BE2C (cell line): ENCODE results near the gene ZNF516.

Experiments
- DNase-seq: peaks from one replicate; pipeline ENCODE4 v3.0.0-alpha.2; 2020
- H3K27me3 ChIP-seq: fragments of 250-450 bp; sonication (Bioruptor Pico); 2 replicates; pipeline ENCODE4 v1.5.1; 2020; ENCODE audit warnings: mild to moderate bottlenecking
- H3K36me3 ChIP-seq: fragments of 250-450 bp; sonication (Bioruptor Pico); 2 replicates; pipeline ENCODE4 v1.5.1; 2020; ENCODE audit warnings: mild to moderate bottlenecking
- H3K4me1 ChIP-seq: fragments of 250-450 bp; sonication (Bioruptor Pico); 2 replicates; pipeline ENCODE4 v1.5.1; 2020
- H3K4me3 ChIP-seq: 2 replicates; pipeline ENCODE4 v1.5.1; 2011; ENCODE audit warnings: low read depth, low read length
- H3K9me3 ChIP-seq: fragments of 250-450 bp; sonication (Bioruptor Pico); 2 replicates; pipeline ENCODE4 v1.5.1; 2020
- TF ChIP-seq, protein P1 (sequence below): IDR thresholded peaks from 2 replicates; pipeline ENCODE4 v1.5.1; 2012; ENCODE audit warnings: mild to moderate bottlenecking, low read depth, low read length

Gene ZNF516

DNA sequence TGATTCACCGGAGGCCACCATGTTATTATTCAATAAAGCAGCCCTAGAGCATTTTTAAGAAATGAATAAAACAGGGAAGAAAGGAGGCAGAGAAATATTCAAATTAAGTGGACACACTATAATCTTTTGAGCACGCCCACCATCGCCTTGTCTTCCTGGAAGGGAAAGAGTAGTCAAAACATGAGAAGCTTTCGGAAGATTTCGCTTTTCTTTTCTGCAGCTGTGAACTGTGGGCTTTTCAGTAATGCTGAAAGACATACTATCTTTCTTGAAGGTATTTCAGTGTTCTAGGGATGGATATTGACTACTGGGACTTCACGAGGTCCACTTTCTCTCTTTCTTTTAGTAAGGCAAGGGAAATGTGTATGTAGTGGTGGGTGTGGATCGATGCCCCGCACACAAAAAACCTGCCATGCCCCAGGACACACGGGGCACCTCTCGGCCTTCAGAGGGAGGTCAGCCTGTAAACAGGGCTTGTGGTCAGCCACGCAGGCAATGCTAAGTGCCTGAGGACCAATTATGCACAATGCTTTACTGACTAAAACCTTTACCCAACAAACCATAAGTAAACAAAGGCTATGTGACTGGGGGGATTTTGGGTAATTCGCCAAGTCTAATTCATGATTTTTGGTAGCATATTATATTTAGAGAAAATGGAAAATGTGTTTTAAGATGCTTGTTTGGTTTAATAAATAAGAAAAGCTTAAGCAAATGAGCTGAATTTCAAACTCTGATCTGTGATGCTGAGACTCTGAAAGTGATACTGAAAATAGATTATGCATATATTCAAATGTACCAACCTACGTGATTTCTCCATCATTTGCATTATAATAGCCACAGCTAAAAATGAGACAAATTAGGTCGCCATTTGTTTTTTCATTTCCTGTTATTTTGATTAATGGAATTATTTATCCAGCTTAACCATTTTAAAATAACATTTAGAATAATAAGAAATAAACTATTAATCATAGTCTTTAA lies 130.5 kb downstream of the ZNF516 start:
- DNase-seq, result no peak
- no peaks in the 10 kb centered on the region for H3K9me3 ChIP-seq
- no peaks in the 10 kb centered on the region for H3K36me3 ChIP-seq
- H3K4me3 ChIP-seq, result no peak overlapping the region
- TF ChIP-seq, protein P1, sequence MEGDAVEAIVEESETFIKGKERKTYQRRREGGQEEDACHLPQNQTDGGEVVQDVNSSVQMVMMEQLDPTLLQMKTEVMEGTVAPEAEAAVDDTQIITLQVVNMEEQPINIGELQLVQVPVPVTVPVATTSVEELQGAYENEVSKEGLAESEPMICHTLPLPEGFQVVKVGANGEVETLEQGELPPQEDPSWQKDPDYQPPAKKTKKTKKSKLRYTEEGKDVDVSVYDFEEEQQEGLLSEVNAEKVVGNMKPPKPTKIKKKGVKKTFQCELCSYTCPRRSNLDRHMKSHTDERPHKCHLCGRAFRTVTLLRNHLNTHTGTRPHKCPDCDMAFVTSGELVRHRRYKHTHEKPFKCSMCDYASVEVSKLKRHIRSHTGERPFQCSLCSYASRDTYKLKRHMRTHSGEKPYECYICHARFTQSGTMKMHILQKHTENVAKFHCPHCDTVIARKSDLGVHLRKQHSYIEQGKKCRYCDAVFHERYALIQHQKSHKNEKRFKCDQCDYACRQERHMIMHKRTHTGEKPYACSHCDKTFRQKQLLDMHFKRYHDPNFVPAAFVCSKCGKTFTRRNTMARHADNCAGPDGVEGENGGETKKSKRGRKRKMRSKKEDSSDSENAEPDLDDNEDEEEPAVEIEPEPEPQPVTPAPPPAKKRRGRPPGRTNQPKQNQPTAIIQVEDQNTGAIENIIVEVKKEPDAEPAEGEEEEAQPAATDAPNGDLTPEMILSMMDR, result no peak
- no peaks in the 10 kb centered on the region for H3K4me1 ChIP-seq
- no peaks in the 10 kb centered on the region for H3K27me3 ChIP-seq

DNA sequence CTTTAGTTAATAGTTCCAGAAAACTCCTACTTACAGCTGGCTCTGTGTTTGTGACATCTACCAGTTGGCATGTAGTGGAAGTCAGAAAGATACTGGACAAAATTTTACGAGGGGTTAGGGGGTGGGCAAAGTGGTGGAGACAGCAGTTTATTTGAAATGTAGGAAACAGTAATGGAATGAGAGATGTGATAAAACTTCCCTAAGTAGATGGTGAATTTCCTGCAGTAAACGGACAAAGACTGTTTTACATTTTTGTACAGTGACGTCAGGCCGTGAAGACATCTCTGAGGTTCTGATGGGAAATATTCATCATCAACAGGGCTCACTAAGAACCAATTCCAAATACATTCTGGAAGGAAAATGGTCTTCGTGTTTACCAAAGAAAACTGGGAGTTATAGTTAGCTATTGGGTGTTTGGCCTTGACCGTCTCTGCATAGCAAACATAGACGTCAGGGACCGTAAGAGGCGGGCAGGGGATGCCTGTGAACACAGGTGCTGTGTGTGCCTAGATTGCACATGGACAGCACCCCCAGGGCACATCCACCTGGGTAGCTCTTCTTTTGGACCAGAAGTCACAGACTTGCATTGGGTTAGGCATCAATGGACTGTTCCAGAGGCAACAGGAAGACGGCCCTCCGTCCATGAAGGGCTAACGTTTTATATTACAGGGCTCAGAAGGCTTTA lies 131.5 kb downstream of the ZNF516 start:
- TF ChIP-seq, protein P1, result no peak
- DNase-seq, result no peak
- Histone ChIP-seq H3K36me3 (no peaks in the 10 kb centered on the region), H3K9me3 (no peaks in the 10 kb centered on the region), H3K27me3 (no peaks in the 10 kb centered on the region), H3K4me3 (no peak overlapping the region), H3K4me1 (no peaks in the 10 kb centered on the region)

DNA sequence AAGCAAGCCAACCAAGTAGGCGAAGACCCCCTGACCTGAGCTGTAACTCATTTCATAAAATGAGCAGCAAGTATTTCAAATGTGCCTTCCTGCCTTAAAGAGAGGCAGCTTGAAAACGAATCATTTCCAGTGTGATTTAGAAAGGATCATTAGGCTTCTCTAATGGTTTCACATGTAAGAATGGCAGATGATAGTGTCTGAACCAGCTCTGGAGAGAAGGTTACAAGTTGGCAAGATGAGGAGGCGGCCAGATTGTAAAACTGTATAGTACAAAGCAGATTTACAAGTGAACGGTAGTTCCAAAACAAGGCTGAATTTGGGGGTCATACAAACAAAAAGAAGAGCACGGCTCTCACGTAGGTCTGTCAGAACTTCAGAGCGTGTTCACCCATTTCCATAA lies 132.4 kb downstream of the ZNF516 start:
- DNase-seq, result no peak
- Histone ChIP-seq H3K4me1 (no peaks in the 10 kb centered on the region), H3K9me3 (no peaks in the 10 kb centered on the region), H3K4me3 (no peak overlapping the region), H3K27me3 (no peaks in the 10 kb centered on the region), H3K36me3 (no peaks in the 10 kb centered on the region)
- TF ChIP-seq, protein P1, result no peak

DNA sequence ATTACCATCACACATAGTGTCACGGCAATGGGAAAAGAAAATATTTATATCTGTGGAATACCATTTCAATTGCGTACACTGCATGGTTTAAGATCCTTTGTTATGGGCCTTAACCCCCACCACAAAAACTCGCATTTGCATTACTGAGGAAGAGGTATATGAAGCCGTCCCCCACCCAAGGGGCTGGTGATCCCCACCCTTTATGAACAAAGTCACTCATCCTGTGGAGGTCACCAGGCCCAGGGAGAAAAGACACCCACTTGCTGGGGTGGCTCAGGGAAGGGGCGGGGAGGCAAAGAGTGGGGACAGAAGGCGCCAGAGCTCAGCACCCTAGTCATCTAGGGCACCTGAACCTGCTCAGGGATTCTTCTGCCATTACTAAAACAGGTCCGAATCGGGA lies 133.8 kb downstream of the ZNF516 start:
- Histone ChIP-seq H3K27me3 (no peaks in the 10 kb centered on the region), H3K36me3 (no peaks in the 10 kb centered on the region), H3K4me1 (no peaks in the 10 kb centered on the region), H3K9me3 (no peaks in the 10 kb centered on the region), H3K4me3 (no peak overlapping the region)
- TF ChIP-seq, protein P1, result no peak
- no peak for DNase-seq

DNA sequence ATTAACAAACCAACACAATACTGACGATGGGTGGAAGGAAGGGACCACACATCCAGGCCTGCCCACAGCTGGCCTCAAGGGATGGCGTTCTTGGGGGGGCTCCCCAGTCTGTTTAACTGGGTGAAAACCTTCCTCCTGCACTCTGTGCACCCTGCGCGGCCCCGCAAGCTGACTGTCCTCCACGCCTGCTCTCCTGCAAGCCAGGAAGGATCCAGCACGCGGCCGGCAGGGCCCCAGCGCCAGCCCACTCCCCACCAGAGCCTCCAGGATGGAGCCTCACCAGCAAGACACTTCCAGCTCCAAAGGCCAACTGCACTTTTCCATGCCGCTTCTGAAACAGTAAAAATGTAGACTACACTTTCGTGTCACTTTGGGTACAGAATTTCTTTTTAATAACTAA lies 135.1 kb downstream of the ZNF516 start:
- DNase-seq, result no peak
- no peaks in the 10 kb centered on the region for H3K9me3 ChIP-seq
- no peaks in the 10 kb centered on the region for H3K36me3 ChIP-seq
- TF ChIP-seq, protein P1, result no peak
- no peaks in the 10 kb centered on the region for H3K4me1 ChIP-seq
- no peak overlapping the region for H3K4me3 ChIP-seq
- H3K27me3 ChIP-seq, result no peaks in the 10 kb centered on the region

DNA sequence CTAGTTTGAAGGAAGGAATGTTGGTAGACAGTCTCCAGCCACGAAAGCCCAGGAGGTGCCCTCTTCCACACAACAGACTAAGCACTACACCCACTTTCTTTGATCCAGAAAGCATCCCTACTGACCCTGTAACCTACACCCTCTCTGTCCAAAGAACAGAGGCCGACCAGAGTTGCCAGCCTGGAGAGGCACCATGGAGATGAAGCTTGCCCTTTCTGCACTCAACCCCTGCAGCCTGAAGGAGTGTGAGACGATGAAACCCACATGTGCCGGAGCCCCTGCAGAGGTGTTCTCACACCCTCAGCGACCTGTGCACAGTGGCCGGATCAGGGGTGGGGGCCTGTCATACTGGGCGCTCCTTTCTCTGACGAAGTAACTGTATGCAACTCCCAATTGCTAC lies 136.3 kb downstream of the ZNF516 start:
- Histone ChIP-seq H3K9me3 (no peaks in the 10 kb centered on the region), H3K4me1 (no peaks in the 10 kb centered on the region), H3K4me3 (no peak overlapping the region), H3K27me3 (no peaks in the 10 kb centered on the region), H3K36me3 (no peaks in the 10 kb centered on the region)
- DNase-seq, result no peak
- TF ChIP-seq, protein P1, result no peak
